WI38 (cell line): ENCODE results near the gene STRIP2.

Source experiments
- H3K4me3 ChIP-seq: 2 replicates; pipeline ENCODE4 v1.5.1; 2011; ENCODE audit warnings: low read depth, mild to moderate bottlenecking, control low read depth, low read length
- TF ChIP-seq, protein P1 (sequence below): IDR thresholded peaks from 2 replicates; pipeline ENCODE4 v1.5.1; 2012; ENCODE audit warnings: low read depth, mild to moderate bottlenecking, control low read depth, low read length

Gene STRIP2

DNA sequence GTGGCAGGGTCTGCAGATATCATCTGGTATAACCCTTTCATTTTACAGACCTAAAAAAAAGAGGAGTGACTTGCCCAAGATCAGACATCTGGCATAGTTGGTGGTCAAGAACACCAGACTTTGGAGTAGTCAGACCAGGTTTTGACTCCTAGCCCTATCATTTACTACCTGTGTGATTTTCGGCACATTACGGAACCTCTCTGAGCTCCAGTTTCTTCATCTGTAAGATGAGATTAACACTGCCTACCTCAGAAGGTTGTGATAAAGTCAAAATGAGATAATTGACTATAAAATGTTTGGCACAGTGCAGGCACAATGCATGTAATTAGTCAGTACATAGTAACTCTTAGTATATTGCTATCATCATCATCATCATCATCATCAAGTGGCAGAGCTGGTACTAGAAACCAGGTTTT is 1.2 kb downstream of the STRIP2 start:
- H3K4me3 ChIP-seq: peak overlapping the region; percentile 81
- TF ChIP-seq, protein P1, sequence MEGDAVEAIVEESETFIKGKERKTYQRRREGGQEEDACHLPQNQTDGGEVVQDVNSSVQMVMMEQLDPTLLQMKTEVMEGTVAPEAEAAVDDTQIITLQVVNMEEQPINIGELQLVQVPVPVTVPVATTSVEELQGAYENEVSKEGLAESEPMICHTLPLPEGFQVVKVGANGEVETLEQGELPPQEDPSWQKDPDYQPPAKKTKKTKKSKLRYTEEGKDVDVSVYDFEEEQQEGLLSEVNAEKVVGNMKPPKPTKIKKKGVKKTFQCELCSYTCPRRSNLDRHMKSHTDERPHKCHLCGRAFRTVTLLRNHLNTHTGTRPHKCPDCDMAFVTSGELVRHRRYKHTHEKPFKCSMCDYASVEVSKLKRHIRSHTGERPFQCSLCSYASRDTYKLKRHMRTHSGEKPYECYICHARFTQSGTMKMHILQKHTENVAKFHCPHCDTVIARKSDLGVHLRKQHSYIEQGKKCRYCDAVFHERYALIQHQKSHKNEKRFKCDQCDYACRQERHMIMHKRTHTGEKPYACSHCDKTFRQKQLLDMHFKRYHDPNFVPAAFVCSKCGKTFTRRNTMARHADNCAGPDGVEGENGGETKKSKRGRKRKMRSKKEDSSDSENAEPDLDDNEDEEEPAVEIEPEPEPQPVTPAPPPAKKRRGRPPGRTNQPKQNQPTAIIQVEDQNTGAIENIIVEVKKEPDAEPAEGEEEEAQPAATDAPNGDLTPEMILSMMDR: no peak

DNA sequence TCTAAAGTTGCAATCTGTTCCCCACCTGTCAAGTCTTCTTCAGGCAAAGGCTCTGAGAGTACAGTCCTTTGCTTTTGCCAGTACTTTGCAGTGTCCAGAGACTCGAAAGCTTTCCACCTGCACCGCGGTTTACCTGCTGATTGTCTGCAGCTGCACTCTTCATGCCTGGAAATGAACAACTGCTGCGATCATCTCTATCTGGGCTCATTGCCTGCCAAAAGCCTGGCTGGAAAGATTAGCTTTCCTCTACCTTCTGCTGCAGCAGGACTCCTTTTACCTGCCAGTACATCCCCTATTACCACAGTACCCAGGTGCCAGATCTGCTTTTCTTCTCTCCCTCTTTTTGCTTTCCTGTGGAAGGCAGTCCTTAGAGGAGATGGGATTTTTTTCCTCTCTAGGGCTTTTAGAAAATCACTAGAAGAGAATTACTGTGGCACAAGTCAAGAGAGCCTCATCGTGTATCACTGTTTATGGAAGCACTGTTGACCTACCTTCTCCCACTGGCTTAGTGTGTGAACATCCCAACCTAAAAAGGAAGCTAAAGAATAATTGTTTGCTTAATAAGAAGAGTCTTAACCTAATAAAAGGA is 2.2 kb downstream of the STRIP2 start:
- H3K4me3 ChIP-seq: no peak overlapping the region
- TF ChIP-seq, protein P1: no peak

DNA sequence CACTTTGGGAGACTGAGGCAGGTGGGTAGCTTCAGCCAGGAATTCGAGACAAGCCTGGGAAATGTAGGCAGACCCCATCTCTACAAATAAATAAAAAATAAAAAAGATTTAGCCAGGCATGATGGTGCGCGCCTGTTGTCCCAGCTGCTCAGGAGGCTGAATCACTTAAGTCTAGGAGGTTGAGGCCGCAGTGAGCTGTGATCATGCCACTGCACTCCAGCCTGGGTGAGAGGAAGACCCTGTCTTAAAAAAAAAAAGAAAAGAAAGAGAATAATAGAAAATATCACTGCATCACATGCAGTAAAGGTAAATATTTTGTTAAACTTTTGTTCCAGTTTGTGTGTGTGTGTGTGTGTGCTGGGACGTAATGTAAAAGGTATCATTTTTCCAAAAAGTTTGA is 3.0 kb downstream of the STRIP2 start:
- TF ChIP-seq, protein P1: no peak
- no peak overlapping the region for H3K4me3 ChIP-seq

DNA sequence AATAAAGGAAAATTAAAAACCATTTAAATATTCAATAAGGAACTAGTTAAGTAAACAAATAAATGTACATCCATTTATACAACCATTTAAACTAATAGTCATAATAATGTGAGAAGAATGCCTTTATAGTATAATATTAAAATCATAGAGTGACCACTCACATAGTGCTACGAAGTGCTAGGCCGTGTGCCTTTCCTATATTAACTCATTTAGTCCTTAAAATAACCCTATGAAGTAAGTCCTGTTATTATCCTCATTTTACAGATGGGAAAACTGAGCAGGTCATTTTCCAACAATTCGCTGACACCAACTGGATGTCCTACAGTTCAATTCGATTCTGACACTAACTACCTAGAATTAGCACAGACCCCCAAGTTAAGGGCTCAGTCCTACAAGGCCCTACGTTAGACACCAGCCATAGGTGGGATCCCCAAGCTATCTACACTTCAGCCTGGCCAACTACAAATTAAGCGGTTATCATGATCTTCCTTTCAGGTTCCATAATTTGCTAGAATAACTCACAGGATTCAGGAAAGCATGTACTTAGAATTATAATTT is 4.1 kb downstream of the STRIP2 start:
- TF ChIP-seq, protein P1: no peak
- H3K4me3 ChIP-seq: no peak overlapping the region

DNA sequence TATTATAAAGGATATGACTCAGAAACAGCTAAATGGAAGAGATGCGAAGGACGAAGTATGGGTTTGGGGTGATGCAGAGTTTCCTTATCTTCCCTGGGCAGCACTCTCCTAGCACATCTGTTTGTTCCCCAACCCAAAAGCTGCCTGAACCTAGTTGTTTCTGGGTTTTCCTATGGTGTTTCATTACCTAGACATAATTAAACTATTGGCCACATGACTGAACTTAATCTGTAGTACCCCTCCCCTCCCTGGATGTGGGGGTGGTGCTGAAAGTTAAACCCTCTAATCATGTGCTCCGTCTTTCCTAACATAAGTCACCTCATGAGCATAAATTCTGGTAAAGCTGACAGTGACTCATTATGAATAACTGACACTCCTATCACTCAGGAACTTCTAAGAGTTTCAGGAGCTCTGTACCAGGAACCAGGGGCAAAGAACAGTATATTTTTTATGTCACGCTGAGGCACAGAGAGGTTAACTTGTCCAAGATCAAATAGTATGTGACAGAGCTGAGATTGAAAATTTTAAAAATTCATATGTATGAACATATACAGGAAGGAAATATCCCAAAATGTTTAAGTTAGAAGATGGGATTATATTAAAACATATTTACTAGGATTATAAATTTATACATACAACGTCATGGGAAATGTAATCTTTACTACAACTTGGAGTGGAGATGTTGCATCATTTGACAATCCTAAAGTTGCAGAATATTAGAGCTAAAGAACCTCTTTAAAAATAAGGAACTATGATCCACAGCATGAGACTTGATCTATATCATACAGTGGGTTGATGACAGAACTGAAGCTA is 4.8 kb downstream of the STRIP2 start:
- H3K4me3 ChIP-seq: no peak overlapping the region
- TF ChIP-seq, protein P1: no peak

DNA sequence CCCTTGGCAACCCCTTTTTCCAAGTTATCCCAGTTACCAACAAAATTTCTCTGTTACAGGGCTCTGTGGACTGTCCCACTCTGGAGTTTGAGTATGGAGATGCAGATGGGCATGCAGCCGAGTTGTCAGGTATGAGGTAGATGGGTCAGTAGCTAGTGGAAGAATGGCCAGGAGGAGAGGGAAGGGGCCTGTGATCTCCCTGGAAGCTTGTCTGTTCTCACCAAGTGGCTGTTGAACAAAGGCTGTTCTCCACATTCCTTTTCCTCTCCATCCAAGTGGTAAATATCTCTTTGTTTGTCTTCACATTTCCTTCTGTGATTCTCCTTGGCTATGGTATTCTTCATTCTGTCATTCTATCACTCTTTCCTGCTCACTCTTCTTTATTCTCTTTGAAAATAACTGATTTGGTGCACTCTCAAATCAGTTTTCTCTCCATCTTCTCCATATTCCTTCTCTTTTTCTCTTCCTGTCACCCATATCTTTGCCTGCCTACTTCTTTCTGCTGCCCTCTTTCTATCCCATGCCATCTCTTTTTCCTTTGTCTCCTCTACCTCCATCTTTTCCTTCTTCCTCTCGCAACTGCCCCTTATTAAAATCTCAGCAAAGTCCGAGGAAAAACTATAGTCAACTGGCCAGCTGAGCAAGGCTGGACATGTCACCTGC is 5.9 kb downstream of the STRIP2 start:
- H3K4me3 ChIP-seq: no peak overlapping the region
- TF ChIP-seq, protein P1: no peak
